Right lobe of liver (tissue), 4 donors: ENCODE measurements around the gene ITPK1.

ENCODE experiments used
- CTCF ChIP-seq, 4 donors: fragments of 200-600 bp in 3 of 4; fragments of 450-650 bp in 1 of 4; IDR thresholded peaks; one replicate each; pipeline versions ENCODE4 v1.5.1 to v1.8.0; 2016 to 2022; ENCODE audit warnings: antibody characterized with exemption in 4 of 4, mild to moderate bottlenecking in 2 of 4
- POLR2A ChIP-seq: fragments of 450-650 bp; IDR thresholded peaks from one replicate; pipeline ENCODE4 v1.6.1; 2017; ENCODE audit warnings: antibody characterized with exemption, mild to moderate bottlenecking
- donor health status: DM: no; HTN: no; CAD: no.
- donor health status: DM: no; HTN: no; CAD: no.
- donor health status: DM: no; HTN: yes; CAD: no.

- TF ChIP-seq POLR2A = no peak
- no peak for TF ChIP-seq CTCF (IDR thresholded peaks at IDR 0.05)
Observed at GRCh38 chr14:93031505-93032315, 84.0 kb downstream of the ITPK1 start.
